HG02938 (cell line): ENCODE results near the gene KCNIP1.

Experiments used
- ATAC-seq: cut with Tn5 transposase; IDR thresholded peaks from one replicate; pipeline ENCODE4 v1.9.1; 2021; ENCODE audit warnings: mild to moderate bottlenecking, moderate library complexity; ENCODE audit not compliant: unreplicated experiment

The KCNIP1 gene

DNA sequence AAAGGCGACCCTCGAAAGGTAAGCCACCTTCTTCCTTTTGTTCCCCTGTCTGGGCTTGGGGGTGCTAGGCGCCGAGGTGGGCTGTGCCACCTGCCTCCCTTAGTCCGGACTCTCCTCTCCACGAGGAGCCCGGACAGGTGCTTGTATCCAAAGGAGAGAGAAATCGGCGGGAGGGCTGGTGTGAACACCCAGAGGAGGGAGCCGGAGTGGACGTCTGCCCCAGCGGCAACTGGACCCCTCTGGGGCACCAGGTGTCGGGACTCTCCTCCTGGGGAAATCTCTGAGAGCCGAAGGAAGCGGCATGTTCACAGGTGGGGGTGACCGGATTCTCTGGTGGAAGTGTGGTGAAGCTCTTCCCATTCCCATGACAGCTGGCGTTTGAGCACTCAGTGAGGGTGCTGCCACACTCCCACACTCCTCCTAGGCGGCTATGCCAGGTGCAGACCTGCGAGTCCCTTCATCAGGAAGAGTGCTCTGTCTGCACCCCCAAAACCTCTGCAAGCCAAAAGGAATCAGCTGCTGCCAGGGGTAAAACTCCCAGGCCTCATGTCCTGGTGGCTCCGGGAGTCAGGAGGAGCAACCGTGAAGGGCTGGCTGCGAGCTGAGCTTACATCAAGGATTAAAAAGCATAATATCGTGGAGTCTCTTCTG, 921 bp downstream of the KCNIP1 start:
- no peak for ATAC-seq

DNA sequence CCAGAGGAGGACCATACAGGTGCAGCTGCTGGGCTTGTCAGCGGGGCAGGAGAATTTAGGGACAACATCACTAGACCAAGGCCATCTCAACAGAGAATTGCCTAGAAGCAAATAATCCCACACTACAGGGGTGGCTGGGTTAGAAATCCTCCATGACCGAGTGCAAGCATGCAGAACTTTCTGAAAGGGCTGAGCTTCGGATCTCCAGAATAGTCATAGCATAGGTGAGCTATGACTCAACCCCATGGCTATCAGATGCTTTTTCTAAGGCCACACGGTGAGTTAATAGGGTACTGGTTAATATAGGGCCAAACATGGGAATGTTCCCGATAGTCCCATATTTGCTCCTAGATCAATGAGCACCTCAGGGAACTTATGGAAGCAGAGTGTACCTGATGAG, 4.2 kb downstream of the KCNIP1 start:
- ATAC-seq, result no peak

DNA sequence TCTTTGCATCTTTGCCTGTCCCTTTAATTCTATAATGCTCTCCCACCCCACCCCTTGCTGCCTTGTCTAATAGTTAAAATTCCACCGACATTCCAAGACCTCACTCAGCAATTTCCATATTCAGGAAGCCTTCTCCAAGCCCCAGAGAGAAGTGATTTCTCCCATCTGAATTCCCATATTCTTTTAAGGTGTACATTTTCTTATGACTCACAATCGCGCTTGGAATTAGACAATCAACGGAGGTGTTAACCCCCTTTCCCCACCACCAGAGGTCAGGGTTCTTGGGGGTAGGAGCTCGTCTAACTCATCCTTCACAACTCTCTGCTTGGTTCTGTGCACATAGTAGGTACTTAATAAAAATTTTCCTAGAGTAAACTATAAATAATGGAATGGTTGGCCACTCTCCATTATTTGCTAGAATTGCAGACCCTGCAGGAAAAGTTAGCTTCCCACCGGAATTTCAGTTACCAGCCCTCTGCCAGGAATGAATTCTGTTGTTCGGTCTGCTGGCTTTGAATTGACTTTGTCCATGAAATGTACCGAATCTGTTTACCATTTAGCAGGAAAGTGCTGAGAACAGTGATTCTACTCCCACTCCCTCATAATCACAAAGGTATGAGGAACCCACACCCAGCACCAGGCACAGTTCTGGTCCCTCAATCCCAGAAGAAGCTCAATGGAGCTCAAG, 5.0 kb downstream of the KCNIP1 start:
- ATAC-seq, result no peak

GRCh38 chr5:170509348-170509660, 5.5 kb downstream of the KCNIP1 start:
- no peak for ATAC-seq

- no peak for ATAC-seq
Measured at GRCh38 chr5:170510126-170510525, 6.3 kb downstream of the KCNIP1 start.

GRCh38 chr5:170510559-170510958, 6.7 kb downstream of the KCNIP1 start:
- no peak for ATAC-seq

- ATAC-seq, result no peak
Measured at GRCh38 chr5:170511551-170512258, 7.9 kb downstream of the KCNIP1 start.

GRCh38 chr5:170513856-170514525, 10.2 kb downstream of the KCNIP1 start:
- ATAC-seq, result no peak

DNA sequence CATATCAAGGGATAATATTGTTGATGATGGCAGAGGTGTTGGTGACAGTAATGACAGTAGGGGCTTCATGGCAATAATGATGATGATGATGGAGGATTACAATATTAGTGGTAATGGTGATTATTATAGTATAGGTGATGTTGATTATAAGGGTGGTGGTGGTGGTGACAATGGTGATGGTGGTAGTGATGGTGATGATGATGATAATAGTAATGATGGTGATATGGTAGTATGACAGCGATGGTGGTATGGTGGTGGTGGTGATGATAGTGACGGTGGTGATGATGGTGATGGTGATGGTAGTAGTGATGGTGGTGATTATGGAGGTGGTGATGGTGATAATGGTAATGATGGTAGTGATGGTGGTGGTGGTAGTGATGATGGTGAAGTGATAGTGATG, 13.6 kb downstream of the KCNIP1 start:
- no peak for ATAC-seq

DNA sequence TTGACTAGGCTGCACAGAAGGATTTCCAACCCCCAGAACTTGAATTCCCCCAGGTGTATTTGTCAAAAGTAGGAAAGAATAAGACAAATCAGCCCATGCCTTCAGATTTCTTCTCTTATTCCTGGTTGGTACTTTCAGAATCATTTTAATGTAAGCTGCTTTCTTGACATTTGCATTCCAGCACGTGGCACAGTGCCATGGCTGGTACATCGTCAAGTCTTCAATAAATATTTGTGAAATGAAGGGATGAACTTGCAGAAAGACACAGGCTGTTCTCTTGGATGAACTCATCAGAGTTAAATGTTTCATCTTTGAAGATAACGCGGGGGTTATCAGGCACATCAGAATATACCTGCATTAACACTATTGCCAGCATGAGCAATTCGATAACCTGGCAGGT, 14.5 kb downstream of the KCNIP1 start:
- no peak for ATAC-seq

- ATAC-seq, result no peak
Measured at GRCh38 chr5:170519549-170519948, 15.7 kb downstream of the KCNIP1 start.

- no peak for ATAC-seq
Measured at GRCh38 chr5:170520372-170520771, 16.6 kb downstream of the KCNIP1 start.

DNA sequence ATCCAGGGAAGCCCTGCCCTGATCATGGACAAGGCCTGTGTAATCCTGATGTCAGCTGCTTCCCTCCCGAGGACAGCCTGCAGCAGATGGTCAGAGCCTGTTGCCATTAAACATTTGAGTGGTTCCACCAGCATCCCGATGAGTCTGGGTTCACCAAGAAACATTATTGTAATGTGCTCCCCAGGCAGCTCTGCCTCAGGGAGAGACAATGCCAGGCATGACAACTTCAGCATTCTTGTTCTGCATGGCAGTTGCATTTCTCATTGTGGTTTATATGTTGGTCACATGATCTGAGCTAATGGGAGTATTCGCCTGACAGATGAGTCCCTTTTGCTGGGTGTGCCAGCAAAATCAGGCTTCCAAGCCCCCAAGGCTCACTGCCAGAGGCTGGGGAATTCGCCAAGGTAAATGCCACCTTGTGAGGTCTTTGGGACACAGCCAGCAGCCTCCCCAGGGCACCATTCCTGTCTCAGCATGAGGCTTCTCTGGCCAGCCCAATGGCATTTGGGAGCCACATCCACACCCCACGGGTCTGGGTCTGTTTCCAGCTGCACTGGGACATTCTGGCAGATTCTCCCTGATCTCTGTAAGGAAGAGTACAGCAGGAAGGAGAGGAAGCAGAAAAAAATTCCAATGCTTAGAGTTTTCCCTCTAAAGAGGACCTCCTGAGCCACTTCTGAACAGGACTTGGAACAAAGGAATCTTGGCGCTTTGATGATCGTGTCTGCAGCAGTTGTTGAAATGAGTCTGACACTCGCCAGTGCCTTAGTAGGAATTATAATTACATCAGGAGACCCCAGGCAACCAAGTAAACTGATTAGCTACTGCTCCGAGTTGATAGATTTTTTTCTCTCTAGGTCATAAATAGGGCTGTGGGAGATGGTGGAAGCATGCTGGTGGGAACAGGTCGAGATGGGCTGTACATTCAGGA, 18.7 kb downstream of the KCNIP1 start:
- ATAC-seq, result no peak

- no peak for ATAC-seq
Measured at GRCh38 chr5:170523142-170523551, 19.3 kb downstream of the KCNIP1 start.

- ATAC-seq, result no peak
Measured at GRCh38 chr5:170523830-170524229, 20.0 kb downstream of the KCNIP1 start.

DNA sequence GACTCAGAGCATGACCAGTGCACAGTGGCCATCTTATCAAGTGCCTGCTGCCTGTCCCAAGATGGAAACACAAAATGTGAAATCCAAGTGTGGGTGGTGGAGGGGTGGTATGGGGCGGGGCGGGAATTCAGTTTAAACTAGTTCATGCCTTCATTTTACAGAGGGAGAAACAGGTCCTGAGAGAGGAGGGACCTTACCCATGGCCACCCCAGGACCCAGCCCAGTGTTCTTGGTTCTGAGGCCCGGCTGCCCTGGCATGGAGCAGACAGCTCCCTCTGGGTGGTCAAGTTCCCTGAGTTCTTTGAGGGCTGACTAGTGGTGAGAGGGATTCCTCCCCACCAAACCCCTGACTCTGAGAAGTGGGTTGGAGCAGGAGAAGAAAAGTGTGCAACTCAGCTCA, 20.8 kb downstream of the KCNIP1 start:
- ATAC-seq, result no peak

GRCh38 chr5:170525470-170526211, 21.8 kb downstream of the KCNIP1 start:
- ATAC-seq, result no peak

DNA sequence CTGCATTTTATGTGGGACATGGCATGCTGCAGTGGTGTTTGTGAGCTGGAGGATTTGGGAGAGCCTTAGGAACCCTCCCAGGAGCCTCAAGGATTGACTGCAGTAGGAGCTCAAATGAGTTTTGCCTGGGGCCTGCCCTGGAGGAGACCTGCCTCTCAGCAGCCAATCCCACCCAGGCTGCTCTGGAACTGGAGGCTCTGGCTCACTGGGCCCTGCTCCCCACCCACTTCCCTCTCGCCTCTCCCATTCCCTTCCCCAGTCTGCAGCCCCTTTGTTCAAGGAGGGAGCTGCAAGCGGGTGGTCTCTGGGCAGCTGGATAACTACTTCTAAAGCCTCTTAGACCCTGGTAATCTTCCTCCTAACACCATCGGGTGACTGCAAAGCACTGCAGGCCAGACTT, 24.2 kb downstream of the KCNIP1 start:
- ATAC-seq, result no peak

DNA sequence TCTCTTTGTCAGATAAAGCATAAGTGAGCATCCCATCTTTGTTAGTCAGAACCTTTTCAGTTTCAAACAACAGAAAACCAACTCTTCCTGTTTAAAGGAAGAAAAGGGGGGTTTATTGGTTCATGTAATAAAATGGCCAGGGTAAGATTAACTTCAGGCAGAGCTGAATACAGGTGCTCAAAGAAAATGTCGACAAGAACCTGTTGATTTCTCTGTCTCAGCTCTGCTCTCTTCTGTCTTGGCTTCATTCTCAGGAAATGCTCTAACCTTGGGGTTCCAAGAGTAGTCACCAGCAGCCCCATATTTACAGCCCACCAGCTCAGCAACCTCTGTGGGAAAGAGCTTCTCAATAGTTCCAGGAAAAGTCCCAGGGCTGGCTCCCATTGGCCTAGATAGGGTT, 25.2 kb downstream of the KCNIP1 start:
- no peak for ATAC-seq

DNA sequence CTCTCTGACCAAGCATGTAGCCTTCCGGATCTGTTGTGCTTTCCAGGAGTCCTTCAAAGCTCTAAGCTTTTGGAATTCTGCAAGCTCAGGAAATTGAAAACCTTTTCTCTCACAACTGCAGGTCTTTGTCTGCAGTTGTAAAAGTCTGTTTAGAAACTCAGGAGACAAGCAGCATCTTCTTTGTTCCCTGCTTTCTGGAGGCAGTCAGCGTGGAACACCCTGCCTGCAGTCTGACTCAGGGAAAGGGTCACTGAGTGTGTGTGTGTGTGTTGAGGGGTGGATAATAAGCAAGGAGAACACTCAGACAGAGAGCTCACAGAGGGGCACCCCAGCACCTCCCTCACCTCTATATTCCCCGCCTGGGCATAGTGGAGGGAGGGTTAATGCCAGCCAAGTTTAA, 29.1 kb downstream of the KCNIP1 start:
- ATAC-seq, result no peak
